PC-3 (cell line): Measurements from ENCODE around the gene CDC42BPB. TPM values are rescaled to one million over a fixed set of nuclear protein-coding genes. Genes with fewer than 3 reads are reported as not detected.

Source experiments
- ATAC-seq: fragments of 200-7000 bp; cut with Tn5 transposase; 2 replicates; pipeline ENCODE4 v1.9.1; 2020; ENCODE audit warnings: mild to moderate bottlenecking, moderate library complexity
- BruUV-seq: library from RNA; stranded (reverse); fragments of 400-500 nt; replicated peaks from 2 replicates; lab custom pipeline; 2021; lab: Mats Ljungman, UMichigan
- CTCF ChIA-PET: fragments of 300-600 bp; sonication (Branson Sonifier 250); formaldehyde crosslinking; loops from one replicate; lab custom pipeline; 2022; ENCODE audit warnings: antibody characterized with exemption; lab: Charles Lee
- POLR2A ChIA-PET: fragments of 300-600 bp; sonication (Branson Sonifier 250); formaldehyde crosslinking; loops from one replicate; lab custom pipeline; 2022; ENCODE audit warnings: antibody characterized with exemption; ENCODE audit not compliant: unreplicated experiment; lab: Charles Lee
- DNase-seq: peaks from one replicate; pipeline ENCODE4 v3.0.0-alpha.2; 2015
- H2AFZ ChIP-seq: fragments of 300-600 bp; sonication (generic); 2 replicates; pipeline ENCODE4 v1.6.0; 2016; ENCODE audit warnings: antibody characterized with exemption, low read length
- H3F3A ChIP-seq: fragments of 300-600 bp; sonication (generic); one replicate; pipeline ENCODE4 v1.6.0; 2017; ENCODE audit warnings: antibody characterized with exemption, low read length, control low read depth, mild to moderate bottlenecking; ENCODE audit not compliant: unreplicated experiment
- H3K27ac ChIP-seq: fragments of 300-600 bp; sonication (generic); 2 replicates; pipeline ENCODE4 v1.5.1; 2016; ENCODE audit warnings: mild to moderate bottlenecking, low read length
- H3K27me3 ChIP-seq: fragments of 300-600 bp; sonication (generic); 2 replicates; pipeline ENCODE4 v1.6.1; 2016; ENCODE audit warnings: low read length, mixed read lengths
- H3K36me3 ChIP-seq: fragments of 300-600 bp; sonication (generic); 2 replicates; pipeline ENCODE4 v1.6.1; 2016; ENCODE audit warnings: low read depth, mixed run types, low read length, mixed read lengths
- H3K4me1 ChIP-seq: fragments of 300-600 bp; sonication (generic); 2 replicates; pipeline ENCODE4 v1.5.1; 2016; ENCODE audit warnings: low read length; ENCODE audit not compliant: insufficient read depth
- H3K4me2 ChIP-seq: fragments of 300-600 bp; sonication (generic); 2 replicates; pipeline ENCODE4 v1.6.0; 2016; ENCODE audit warnings: low read length
- H3K4me3 ChIP-seq: fragments of 300-600 bp; sonication (generic); 2 replicates; pipeline ENCODE4 v1.5.1; 2016; ENCODE audit warnings: mild to moderate bottlenecking, low read length, mixed read lengths
- H3K79me2 ChIP-seq: fragments of 300-600 bp; sonication (generic); 2 replicates; pipeline ENCODE4 v1.6.1; 2017; ENCODE audit warnings: low read length, mixed read lengths
- H3K9ac ChIP-seq: fragments of 300-600 bp; sonication (generic); 2 replicates; pipeline ENCODE4 v1.6.0; 2016; ENCODE audit warnings: mild to moderate bottlenecking, low read length
- H3K9me2 ChIP-seq: fragments of 300-600 bp; sonication (generic); replicated peaks from 2 replicates; pipeline ENCODE4 v1.6.1; 2016; ENCODE audit warnings: mixed run types, low read length, mixed read lengths
- H3K9me3 ChIP-seq: fragments of 300-600 bp; sonication (generic); 2 replicates; pipeline ENCODE4 v1.6.1; 2016; ENCODE audit warnings: low read length, mixed read lengths
- H4K20me1 ChIP-seq: fragments of 300-600 bp; sonication (generic); 2 replicates; pipeline ENCODE4 v1.6.1; 2016; ENCODE audit warnings: low read length, mixed read lengths
- EZH2 ChIP-seq: fragments of 300-600 bp; sonication (generic); IDR thresholded peaks from one replicate; pipeline ENCODE4 v1.6.1; 2017; ENCODE audit warnings: antibody characterized with exemption, mild to moderate bottlenecking, low read length; ENCODE audit not compliant: unreplicated experiment
- EZH2phosphoT487 ChIP-seq: fragments of 300-600 bp; sonication (generic); IDR thresholded peaks from 2 replicates; pipeline ENCODE4 v1.6.1; 2018; ENCODE audit warnings: mild to moderate bottlenecking, antibody characterized with exemption, low read length, borderline replicate concordance
- intact Hi-C: fragments of 100-400 bp; cut with micrococcal nuclease; formaldehyde crosslinking; loops from 2 replicates; pipeline ENCODE4 v1.9.0; 2023
- total RNA-seq: library from RNA; depleted of rRNA; stranded (reverse); fragments of >200 nt; gene quantifications from 2 replicates; pipeline ENCODE4 v1.2.3, GENCODE V29; 2014
- TF ChIP-seq, protein P1 (sequence below): fragments of 300-600 bp; sonication (generic); conservative IDR thresholded peaks from 2 replicates; pipeline ENCODE4 v1.5.1; 2017; ENCODE audit warnings: antibody characterized with exemption, low read depth, mild to moderate bottlenecking, low read length

The CDC42BPB gene
- total RNA-seq, 1 experiment from 2014 or later, result 73.0 TPM

DNA sequence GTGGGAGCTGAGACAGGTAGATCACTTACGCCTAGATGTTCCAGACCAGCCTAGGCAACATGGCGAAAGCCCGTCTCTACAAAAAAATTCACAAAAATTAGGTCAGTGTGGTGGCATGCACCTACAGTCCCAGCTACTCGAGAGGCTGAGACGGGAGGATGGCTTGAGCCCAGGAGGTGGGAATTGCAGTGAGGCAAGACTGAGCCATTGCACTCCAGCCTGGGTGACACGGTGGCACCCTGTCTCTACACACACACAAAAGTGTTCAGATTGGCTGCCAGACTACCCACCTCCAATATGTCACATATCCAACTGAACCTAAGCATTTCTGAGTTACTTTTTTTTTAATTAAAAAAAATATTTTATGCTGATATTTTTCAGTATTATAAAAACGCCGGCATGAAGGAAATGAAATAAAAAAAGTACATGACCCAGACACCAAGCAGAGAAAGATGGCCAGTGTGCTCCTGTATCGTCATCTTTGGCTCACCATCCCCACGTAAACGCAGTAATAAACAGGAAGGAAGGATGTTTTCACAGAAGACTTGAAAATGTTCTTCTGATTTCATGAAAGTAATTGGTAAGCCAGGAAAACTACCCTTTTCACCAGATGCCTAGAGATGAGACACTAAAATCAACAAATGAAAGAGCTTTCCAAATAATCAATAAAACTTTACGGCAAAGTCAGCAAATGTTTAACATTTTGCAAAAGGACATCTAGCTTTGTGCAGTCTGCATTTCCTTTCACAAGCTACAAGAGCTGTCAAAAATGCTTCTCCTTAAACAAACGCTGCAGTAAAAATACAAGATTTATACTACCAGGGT, 26.4 kb downstream of the CDC42BPB start:
- H3K4me1 ChIP-seq, result peaks cover 56% of the 10 kb centered on the region
- intact Hi-C loops, result loop anchor here (2.0 to 5.0 kb wide), 2 partner anchors 26 to 41 kb away; partner anchors contain the start of gene CDC42BPB
- H3K79me2 ChIP-seq, result peaks cover 89% of the 10 kb centered on the region
- ATAC-seq (peak; percentile 33), DNase-seq (peak; percentile 36)
- no peak for TF ChIP-seq EZH2phosphoT487
- no peak for TF ChIP-seq EZH2
- TF ChIP-seq, protein P1, sequence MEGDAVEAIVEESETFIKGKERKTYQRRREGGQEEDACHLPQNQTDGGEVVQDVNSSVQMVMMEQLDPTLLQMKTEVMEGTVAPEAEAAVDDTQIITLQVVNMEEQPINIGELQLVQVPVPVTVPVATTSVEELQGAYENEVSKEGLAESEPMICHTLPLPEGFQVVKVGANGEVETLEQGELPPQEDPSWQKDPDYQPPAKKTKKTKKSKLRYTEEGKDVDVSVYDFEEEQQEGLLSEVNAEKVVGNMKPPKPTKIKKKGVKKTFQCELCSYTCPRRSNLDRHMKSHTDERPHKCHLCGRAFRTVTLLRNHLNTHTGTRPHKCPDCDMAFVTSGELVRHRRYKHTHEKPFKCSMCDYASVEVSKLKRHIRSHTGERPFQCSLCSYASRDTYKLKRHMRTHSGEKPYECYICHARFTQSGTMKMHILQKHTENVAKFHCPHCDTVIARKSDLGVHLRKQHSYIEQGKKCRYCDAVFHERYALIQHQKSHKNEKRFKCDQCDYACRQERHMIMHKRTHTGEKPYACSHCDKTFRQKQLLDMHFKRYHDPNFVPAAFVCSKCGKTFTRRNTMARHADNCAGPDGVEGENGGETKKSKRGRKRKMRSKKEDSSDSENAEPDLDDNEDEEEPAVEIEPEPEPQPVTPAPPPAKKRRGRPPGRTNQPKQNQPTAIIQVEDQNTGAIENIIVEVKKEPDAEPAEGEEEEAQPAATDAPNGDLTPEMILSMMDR, result no peak
- no peaks in the 10 kb centered on the region for H3K27me3 ChIP-seq
- peaks cover 11% of the 10 kb centered on the region; the same call in 1 of the 2 replicates for H4K20me1 ChIP-seq
- no peak overlapping the region for H2AFZ ChIP-seq
- no TSS peak for BruUV-seq
- H3K4me3 ChIP-seq, result peak overlapping the region; percentile 27; the same call in 1 of the 2 replicates
- no peaks in the 10 kb centered on the region for H3K36me3 ChIP-seq
- H3K9me2 ChIP-seq, result no peaks in the 10 kb centered on the region
- H3F3A ChIP-seq, result peaks cover 9% of the 10 kb centered on the region
- ChIA-PET POLR2A (interaction anchor here (0.9 kb wide), 1 partner anchor 26 kb away, joined by 3 read pairs; no protein-coding TSS in a partner anchor), CTCF (interaction anchor here (0.6 kb wide), 1 partner anchor 51 kb away, joined by 4 read pairs; no protein-coding TSS in a partner anchor)
- no peaks in the 10 kb centered on the region for H3K9me3 ChIP-seq
- H3K9ac ChIP-seq, result no peak overlapping the region
- H3K27ac ChIP-seq, result peak overlapping the region; percentile 38
- H3K4me2 ChIP-seq, result peak overlapping the region; percentile 60

DNA sequence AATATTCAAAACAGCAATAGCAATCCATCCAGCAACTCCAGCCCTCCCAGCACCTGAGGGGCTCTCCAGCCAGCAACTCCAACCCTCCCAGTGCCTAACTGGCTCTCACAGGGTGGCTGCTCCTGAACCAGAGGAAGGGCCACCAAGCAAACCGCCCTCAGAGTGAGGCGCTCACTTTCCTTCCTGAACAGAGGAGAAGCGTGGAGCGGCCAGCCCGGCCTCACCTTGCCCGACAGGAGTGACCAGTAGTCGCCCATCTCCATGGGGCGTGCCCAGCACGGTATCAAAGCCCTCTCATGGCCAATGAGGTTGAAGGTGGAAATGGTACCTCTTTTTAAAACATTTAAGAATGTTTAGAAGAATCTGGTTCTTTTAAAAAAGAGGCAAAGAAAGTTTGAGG, 27.4 kb downstream of the CDC42BPB start:
- CTCF ChIA-PET, result no interaction called here
- Histone ChIP-seq H2AFZ (no peak overlapping the region), H3K9me3 (no peaks in the 10 kb centered on the region), H3K27ac (no peak overlapping the region), H3K9me2 (no peaks in the 10 kb centered on the region), H3K4me2 (no peak overlapping the region), H3K4me3 (no peak overlapping the region), H3K27me3 (no peaks in the 10 kb centered on the region), H3K36me3 (no peaks in the 10 kb centered on the region), H3K9ac (no peak overlapping the region), H4K20me1 (peaks cover 11% of the 10 kb centered on the region; the same call in 1 of the 2 replicates), H3K79me2 (peaks cover 90% of the 10 kb centered on the region), H3F3A (peaks cover 9% of the 10 kb centered on the region), H3K4me1 (peaks cover 65% of the 10 kb centered on the region)
- BruUV-seq, result no TSS peak
- POLR2A ChIA-PET, result no interaction called here
- no peak for DNase-seq
- ATAC-seq, result no peak
- intact Hi-C loops, result loop anchor here (2.0 to 5.0 kb wide), 2 partner anchors 27 to 42 kb away; partner anchors contain the start of gene CDC42BPB
- TF ChIP-seq EZH2phosphoT487 (no peak), EZH2 (no peak)
- TF ChIP-seq, protein P1, result no peak
